HG02973 (cell line): ENCODE results near the gene SLC2A11.

ENCODE experiments used
- ATAC-seq: cut with Tn5 transposase; IDR thresholded peaks from one replicate; pipeline ENCODE4 v1.9.1; 2021; ENCODE audit warnings: moderate library complexity; ENCODE audit not compliant: unreplicated experiment

The SLC2A11 gene, protein sequence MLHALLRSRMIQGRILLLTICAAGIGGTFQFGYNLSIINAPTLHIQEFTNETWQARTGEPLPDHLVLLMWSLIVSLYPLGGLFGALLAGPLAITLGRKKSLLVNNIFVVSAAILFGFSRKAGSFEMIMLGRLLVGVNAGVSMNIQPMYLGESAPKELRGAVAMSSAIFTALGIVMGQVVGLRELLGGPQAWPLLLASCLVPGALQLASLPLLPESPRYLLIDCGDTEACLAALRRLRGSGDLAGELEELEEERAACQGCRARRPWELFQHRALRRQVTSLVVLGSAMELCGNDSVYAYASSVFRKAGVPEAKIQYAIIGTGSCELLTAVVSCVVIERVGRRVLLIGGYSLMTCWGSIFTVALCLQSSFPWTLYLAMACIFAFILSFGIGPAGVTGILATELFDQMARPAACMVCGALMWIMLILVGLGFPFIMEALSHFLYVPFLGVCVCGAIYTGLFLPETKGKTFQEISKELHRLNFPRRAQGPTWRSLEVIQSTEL

GRCh38 chr22:23857606-23858483 is at the start of gene SLC2A11:
TSS of gene SLC2A11 (plus strand) at chr22:23857875. CDS start at chr22:23858000, 125 bp downstream.
- peak; percentile 86 for ATAC-seq

DNA sequence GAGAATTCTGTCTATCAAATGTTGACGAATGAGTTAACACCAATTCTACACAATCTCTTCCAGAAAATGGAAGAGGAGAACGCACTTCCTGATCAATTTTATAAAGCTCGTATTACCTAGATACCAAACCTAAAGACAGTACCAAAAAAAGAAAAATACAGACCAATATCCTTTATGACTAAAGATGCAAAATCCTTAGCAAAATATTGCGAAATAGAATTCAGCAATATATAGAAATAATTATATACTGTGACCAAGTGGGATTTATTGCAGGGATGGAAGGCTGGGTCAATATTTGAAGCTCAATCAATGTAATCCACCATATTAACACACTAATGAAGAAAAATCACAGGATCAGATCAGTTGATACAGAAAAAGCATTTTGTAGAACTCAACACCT is 45.3 kb upstream of the SLC2A11 start:
- ATAC-seq: no peak

DNA sequence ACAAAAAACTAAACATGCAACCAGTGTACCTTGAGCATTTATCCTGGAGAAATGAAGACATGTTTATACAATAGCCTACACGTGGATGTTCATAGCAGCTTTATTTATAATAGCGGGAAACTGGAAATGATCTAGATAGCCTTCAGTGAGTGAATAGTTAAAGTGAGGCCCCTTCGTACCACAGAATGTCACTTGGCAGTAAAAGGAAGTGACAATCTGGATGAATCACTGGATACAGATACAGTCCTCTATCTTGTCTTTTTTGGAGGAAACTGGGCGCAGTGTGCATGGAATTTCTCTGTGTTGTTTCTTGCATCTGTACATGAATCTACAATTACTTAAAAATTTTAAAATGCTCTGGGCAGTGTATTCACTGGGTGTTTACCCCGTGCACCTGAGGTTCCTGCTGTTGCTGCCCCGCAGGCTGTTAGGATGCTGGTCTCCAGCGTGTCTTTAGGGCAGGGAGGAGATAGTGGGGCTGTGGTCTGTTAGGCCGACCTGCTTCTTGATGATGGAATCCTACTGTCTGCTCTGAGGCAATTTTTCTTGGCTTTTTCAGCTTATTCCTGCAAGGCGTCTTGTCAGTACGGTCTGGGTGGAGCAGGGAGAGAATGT is 42.0 kb upstream of the SLC2A11 start:
- no peak for ATAC-seq

DNA sequence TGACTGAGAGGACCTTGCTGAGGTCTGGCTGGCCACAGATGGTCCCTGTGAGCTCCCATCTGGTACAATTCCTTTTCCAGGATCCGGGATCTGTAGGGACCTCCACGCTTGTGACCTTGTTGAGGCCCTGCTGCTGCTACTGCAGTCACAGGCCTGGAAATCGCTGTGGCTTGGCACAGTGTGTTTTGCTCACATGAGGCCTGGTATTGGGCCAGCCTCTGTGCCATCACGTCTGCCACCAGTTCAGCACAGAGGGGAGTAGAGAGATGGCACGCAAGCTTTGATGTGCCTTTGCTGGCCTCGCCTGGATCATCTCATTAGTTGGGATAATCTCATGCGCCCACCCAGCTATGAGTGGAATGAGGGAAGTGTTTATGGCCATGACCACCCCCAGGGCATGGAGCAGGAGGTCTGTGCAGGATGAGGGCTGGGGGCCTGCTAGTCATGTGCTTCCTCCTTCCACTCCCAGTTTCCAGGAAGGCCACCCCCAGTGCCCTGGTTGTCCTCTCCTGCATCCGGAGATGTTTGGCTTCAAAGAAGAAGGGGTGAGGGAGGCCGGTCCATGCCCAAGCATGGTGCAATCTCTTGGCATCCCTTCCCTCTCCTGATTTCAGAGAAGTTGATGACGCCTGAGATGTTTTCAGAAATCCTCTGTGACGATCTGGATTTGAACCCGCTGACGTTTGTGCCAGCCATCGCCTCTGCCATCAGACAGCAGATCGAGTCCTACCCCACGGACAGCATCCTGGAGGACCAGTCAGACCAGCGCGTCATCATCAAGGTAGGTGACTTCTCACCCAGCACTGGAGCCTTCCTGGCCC is 41.3 kb upstream of the SLC2A11 start:
- no peak for ATAC-seq

GRCh38 chr22:23817146-23817545 is 40.5 kb upstream of the SLC2A11 start:
- ATAC-seq: no peak

DNA sequence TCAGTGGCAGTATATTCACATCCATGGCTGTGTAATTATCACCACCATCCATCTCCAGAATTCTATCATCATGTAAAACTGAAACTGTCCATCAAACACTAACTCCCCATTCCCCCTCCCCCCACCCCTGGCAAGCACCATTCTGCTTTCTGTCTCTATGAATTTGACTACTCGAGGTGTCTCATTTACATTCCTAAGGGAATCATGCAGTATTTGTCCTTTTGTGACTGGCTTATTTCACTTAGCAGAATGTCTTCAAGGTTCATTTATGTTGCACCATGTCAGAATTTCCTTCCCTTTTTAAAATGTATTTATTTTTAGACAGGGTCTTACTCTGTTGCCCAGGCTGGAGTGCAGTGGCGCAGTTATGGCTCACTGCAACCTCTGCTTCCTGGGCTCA is 39.1 kb upstream of the SLC2A11 start:
- no peak for ATAC-seq

GRCh38 chr22:23820748-23821211 is 36.9 kb upstream of the SLC2A11 start:
- ATAC-seq: no peak

GRCh38 chr22:23822101-23822671 is 35.5 kb upstream of the SLC2A11 start:
- ATAC-seq: no peak

DNA sequence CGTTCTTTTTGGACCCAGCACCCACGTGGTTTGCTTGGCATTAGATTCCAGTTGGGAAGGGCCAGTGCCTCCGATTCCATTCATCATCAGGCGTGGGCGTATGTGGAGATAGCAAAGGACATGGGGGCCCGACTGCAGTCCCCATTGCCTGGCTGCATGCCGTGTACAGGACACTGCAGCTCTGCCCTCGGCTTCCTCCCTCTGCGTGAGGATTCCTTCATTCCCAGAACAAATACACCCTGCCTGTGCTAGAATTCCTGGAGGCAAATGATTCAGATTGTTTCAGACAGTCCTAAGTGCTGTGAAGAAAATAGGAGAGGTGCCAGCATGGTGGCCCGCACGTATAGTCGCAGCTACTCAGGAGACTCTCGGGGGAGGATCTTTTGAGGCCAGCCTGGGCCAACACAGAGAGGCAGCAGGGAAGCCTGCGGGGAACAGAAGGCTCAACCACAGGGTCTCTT is 34.3 kb upstream of the SLC2A11 start:
- ATAC-seq: no peak

DNA sequence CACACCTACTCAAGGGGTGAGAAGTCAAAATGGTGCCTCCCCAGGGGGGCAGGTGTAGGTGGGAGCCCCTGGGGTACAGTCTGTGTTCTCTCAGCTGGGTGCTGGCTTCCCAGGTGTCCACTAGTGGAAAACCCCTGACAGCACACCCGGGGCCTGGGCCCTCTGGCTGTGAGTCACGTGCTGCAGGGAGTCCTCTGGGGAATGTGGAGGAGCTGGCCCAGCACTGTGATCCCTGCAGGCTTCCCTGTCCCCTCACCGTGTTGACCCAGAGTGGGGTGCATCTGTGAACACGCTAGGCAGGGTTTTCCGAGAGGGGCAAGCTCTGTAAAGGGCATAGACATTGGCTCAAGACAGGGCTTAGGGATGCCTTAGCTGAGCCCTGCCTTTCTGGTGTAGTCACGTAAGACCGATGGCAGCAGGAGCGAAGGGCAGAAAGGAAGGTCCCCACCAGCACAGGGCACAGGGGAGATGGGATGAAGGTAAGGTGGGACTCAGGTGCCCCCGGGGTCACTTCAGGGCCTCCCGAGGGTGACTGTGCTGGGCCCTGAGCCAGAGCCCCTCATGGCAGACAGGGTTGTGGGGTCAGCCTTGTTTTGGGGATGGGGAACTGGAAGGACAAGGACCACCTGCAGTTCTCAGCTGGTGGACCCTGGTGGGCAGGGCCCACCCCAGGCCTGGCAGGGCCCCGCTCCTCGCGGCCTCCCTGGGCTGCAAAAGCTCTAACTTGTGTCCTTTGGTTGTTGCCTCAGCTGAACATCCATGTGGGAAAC is 33.0 kb upstream of the SLC2A11 start:
- no peak for ATAC-seq

- ATAC-seq: no peak
Observed at GRCh38 chr22:23825246-23825905, 32.3 kb upstream of the SLC2A11 start.

GRCh38 chr22:23826510-23827350 is 30.9 kb upstream of the SLC2A11 start:
- ATAC-seq: no peak

DNA sequence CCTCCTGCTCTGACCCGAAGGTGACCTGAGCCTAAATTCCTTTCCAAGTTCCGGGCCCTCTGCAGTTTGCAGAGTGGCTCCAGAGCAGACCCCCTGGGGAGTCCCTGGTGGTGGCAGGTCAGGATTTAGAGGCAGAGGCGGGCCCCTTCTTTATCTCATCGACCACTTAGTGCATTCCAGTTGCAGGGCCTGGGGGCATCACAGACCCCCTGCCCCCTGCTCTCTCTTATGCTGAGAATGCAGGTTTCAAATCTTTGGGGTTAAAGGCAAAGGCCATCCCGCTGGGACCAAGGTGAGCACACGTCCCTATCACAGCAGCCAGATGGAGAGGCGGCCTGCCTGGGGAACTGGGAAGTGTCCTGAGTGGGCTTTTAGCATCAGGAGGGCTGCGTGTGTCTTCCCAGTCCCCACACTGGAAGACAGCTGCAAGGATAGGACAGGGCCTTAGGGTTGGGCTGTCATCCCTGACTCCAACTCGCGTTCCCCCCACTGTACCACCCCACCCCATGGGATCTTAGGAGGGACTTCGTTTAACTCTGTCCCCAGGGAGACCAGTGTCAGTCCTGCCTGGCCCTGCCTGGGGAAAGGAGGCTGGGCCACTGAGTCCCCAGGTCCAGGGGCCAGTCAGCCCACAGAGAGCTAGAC is 30.2 kb upstream of the SLC2A11 start:
- ATAC-seq: no peak

- ATAC-seq: no peak
Observed at GRCh38 chr22:23828800-23829680, 28.6 kb upstream of the SLC2A11 start.

- no peak for ATAC-seq
Observed at GRCh38 chr22:23829845-23830372, 27.8 kb upstream of the SLC2A11 start.

GRCh38 chr22:23831261-23831660 is 26.4 kb upstream of the SLC2A11 start:
- no peak for ATAC-seq
